A172 (cell line): Measurements from ENCODE around the gene TSR2. TPM values are rescaled to one million over a fixed set of nuclear protein-coding genes. Genes with fewer than 3 reads are reported as not detected.

Experiments
- DNase-seq: peaks from one replicate; pipeline ENCODE4 v3.0.0-alpha.2; 2015; ENCODE audit warnings: low spot score
- total RNA-seq: library from RNA; depleted of rRNA; stranded (reverse); fragments of >200 nt; shearing (Covaris generic); gene quantifications from 2 replicates; pipeline ENCODE4 v1.2.3, GENCODE V29; 2014; rRNA removed

Gene TSR2, protein sequence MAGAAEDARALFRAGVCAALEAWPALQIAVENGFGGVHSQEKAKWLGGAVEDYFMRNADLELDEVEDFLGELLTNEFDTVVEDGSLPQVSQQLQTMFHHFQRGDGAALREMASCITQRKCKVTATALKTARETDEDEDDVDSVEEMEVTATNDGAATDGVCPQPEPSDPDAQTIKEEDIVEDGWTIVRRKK
- total RNA-seq, result 28.2 and 32.8 TPM in 2 replicates

DNA sequence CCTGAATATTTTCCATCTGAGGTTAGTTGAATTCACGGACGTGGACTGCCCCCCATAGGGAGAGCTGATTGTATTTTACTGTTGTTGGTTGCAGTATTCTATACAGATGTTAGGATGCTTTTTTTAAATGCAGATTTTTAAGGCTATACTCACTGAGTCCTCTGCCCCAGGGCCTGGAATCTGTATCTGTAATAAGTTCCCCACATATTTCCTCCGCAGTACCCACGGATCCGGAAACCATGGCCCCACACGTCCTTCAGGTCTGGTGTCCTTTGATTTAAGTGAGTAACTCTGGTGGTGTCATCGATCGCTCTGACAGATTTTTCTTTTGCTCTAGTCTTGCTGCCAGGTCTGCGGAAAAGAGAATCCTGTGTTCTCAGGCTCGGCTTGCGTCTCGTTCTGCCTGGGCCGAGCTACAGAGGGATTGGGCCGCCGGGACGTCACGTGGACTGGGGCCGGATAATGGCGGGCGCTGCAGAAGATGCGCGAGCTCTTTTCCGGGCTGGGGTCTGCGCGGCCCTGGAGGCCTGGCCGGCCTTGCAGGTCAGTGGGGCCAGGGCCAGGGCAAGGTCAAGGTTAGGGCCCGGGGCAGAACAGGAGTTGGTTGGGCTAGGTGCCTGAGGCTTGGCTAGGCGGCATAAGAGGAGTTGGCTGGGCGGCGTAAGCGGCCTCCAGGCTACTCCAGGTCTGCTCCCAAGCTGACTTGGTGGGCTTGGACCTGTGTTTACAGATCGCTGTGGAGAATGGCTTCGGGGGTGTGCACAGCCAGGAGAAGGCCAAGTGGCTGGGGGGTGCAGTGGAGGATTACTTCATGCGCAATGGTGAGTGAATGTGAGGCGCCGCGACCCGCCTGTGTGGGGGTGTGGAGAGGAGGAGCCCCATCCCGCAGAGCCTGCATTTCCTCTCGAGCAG is at the start of gene TSR2:
TSR2 (plus strand) TSS at position 445 of the 912 bp plus-strand sequence; CDS start at position 463, 18 bp downstream.
- peak; percentile 83 for DNase-seq

GRCh38 chrX:54397113-54397512 is 43.1 kb upstream of the TSR2 start:
- no peak for DNase-seq

DNA sequence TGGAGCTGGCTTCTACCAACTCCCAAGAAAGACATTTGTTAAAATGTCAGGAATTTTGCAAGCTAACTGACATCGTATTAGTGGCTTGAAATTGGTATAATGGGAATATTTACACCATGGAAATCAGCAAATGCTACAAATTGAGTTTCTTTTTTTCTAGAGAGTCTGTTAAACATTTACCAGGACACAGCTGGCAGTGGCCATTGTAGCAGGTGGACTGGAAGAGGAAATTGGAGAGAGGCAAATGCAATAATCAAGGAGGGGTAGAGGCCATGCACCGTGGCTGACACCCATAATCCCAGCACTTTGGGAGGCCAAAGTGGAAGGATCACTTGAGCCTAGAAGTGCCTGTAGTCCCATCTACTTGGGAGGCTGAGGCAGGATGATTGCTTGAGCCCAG is 32.9 kb upstream of the TSR2 start:
- no peak for DNase-seq

DNA sequence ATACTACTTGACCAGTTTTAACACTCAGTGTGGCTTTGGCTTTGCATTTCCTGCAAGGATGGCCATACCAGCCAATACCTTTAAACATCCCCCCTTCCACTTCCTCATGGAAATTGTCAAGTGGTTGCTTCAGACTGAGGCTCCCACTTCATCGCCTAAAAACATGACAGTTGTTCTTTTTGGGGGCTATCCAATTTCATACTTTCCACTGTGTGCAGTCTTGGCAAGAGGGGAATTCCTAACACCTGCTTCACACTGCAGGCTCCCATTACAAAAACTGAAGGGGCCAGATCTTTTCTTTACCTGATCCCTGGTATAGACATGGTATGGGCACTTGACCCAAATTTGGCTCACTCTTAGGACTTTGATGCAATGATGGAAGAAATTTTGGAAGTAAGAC is 28.5 kb upstream of the TSR2 start:
- DNase-seq, result no peak

DNA sequence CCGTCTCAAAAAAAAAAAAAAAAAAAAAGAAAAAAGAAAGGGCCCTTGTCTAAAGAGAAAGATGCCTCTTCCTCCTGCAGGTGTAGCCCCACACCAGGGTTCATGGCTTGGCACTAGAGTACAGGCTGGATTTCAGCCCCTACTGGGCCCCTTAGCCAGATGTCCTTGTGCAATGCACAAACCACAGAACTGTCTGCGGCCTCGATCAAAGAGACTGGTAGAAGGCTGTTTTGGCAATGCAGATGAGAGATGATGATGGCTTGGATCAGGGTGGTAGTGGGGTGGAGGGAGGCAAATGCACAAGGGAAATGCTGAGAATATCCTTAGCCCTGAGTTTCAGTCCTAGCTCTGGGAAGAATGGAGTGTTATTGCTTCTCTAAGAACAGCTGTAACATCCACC is 26.5 kb upstream of the TSR2 start:
- DNase-seq, result no peak

GRCh38 chrX:54415534-54416350 is 24.5 kb upstream of the TSR2 start:
- no peak for DNase-seq

DNA sequence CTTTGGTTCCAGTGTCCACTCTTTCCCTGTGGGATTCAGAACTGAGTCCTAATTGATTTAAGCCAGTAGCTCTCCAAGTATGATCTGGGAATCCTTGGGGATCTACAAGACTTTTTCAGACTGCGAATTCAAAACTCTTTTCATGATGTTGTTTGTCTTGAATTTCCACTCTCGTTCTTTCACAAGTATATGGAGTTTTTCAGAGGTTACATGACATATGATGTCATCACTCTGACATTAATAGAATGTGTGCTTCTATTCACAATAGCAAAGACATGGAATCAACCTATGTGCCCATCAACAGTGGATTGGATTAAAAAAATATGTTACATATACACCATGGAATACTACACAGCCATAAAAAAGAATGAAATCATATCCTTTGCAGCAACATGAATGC is 23.2 kb upstream of the TSR2 start:
- DNase-seq, result no peak

DNA sequence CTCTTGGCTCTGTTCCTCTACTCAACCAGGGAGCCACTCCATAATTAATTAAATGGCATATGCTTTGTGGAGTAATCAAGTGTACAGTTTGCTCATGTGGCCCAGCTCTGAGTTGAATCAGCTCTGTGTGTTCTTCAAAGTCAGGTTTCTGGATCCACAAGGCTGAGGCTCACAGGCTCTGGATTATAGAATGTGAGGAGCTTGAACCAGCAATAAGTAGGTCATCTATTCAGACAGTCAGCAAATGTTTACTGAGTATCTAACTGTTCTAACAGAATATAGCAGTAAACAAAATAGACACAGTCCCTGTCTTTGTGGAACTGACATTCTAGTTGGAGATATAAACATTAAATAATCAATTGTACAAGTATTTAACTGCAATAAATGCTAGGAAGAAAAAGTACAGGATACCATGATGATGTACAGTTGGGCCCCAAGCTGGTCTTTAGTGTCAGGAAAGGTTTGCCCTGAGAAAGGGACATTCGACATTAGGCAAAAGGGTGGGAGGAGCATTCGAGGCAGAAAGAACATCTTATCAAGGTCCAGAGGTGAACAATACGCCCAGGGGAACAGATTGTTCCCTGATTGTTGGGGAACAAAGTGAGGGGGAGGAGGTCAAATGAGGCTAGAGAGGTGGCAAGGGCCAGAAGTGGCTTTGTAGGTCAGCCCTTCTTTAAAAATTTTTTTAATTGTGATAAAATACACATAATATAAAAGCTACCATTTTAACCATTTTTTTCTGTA is 20.5 kb upstream of the TSR2 start:
- DNase-seq, result no peak

DNA sequence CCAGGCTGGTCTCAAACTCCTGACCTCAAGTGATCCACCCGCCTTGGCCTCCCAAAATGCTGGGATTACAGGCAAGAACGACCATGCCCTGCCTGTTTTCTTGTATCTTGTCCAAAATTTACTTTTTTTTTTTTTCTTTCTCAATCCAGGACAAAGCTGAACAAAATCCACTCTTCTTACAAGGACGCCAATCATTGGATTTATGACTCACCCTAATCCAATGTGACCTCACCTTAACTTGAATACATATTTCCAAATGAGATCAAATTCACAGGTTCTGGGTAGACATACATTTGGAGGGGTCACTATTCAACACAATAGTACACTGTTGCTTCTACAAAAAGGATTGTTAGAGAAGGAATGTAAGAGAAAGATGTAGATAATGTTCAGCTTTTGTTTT is 18.0 kb upstream of the TSR2 start:
- DNase-seq, result no peak

GRCh38 chrX:54423161-54423888 is 16.9 kb upstream of the TSR2 start:
- no peak for DNase-seq

DNA sequence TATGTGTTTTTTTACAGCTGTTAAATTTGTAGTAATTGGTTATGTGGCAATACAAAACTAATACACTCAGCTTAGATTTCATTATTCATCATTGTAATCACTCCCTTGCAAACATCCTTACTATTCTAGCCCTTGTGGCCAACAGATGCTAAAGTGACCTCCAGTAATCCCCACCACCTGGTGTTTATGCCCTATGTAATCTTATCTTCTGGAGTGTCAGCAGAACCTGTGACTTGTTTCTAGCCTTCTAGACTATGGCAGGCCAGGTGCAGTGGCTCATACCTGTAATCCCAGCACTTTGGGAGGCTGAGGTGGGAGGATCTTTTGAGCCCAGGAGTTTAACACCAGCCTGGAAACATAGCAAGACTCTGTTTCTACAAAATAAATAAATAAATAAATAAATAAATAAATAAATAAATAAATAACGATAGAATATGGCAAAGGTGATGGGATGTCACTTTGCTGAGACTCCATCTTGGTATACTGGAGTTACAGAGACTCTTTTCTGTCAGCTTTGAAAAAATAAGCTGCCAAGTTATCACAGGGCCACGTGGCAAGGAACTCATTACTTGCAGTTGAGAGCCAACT is 12.3 kb upstream of the TSR2 start:
- DNase-seq, result no peak

DNA sequence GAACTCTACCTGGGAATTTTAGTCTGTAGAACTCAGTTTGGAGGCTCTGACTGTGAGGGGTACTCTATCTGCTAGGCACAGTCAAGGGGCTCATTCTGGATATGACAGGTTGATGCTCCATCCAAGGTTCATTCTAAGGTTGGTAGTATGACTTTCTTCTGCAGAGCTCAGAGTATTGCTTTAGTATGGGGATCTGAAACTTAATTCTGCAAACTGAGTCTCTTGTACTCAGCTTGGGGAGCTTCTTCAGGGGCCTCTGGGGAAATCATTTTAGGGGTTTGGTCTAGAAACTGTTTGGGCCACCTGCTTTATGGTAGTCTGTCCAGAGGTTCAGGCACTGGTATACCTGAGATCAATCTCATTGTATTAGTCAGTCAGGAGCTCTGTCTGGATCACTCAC is 9.7 kb upstream of the TSR2 start:
- DNase-seq, result no peak

DNA sequence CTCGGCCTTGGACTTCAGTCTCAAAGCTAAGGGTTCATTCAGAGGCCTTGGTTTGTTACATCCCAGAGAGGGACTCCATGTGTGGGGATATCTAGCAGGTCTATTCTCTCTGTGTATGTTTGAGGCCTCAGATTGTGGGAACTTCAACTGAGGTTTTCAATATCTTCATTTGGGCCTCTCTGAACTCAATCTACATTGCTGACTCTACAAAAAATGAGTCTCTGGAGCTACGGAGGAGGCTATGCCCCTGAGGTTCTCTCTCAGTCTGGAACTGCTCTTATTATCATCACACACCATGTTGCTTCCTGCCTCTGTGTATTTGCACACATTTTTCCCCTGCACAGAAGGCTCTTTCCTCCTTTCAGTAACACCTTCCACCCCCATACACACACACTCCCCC is 5.1 kb upstream of the TSR2 start:
- DNase-seq, result no peak

- DNase-seq, result no peak
These were observed 2.6 kb downstream of the TSR2 start for GRCh38 chrX:54442790-54443189.

DNA sequence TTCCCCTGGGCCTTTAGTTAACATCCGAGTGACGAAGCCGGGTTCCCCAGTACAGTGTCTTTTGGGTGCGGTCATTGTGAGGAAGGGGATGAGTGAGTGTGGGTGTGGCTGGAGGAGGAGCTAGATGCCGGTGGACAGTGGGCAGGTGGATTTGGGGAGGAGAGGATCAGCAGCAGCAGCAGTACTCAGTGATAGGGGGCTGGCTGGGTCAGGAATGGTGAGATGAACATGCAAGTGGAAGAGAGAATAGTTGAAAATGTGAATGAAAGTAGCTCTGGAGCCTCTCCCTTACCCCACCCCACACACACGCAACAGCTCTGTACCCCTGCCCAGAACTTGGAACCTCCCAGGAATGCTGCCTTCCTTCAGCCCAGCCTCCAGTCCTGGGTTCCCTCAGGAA is 4.5 kb downstream of the TSR2 start:
- DNase-seq, result no peak

DNA sequence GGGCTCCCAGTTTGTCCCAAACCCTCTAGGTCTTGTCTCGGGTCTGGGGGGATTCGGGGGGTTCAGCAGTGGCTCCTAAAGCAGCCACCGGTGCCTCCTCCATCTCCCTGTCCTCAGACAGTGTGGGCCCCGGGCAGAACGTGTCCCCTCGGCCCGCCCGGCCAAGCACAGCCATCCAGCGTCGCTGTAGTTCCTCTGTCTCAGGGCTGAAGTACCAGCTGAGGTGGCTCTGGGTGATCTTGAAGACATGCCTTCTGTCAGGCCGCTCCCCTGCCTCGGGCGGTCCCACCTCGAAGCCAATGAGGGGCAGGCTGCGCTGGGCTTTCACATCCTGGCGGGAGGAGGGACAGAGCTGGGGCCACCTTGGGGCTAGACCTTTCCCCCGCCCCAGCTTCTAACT is 5.9 kb downstream of the TSR2 start:
- DNase-seq, result no peak

GRCh38 chrX:54447461-54447860 is 7.3 kb downstream of the TSR2 start:
- no peak for DNase-seq

GRCh38 chrX:54449929-54450328 is 9.7 kb downstream of the TSR2 start:
- DNase-seq, result no peak

GRCh38 chrX:54452920-54453319 is 12.7 kb downstream of the TSR2 start:
- no peak for DNase-seq

DNA sequence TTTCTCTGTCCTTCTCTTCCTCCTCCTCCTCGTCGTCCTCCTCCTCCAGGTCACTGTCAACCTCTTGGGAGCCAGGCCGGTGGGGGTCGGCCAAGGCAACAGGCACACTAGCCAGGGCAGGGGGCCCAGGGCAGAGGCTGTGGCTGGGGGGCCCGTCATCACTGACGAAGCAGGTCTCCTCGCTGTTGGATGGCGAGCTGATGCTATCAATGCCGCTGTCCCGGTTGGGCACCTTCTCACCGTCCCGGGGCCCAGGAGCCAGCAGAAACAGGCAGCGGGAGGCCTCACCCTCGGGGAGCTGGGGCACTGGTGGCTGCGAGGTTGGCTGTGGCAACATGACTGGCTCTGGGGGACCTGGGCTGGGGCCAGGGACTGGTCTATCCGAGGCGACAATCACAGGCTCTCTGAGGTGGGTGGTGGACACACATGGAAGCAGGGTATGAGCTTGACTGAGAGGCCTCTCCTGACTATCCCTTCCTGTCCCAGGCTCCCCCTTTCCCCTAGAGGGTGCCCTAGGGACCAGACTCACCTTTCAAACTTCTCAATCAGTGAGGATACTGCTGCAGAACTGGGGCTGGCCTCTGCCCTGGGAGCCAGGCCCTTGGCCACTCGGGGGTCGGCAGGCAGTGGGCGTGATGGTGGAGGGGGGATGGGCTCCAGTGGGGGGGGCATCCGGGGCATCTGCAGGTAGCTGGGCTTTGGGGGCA is 30.0 kb downstream of the TSR2 start:
- no peak for DNase-seq
